ENCODE measurements around the gene RAB39A. TPM values are rescaled to one million over a fixed set of nuclear protein-coding genes. Genes with fewer than 3 reads are reported as not detected.

RAB39A gene
- total RNA-seq, 1 donor from 2014 or later: 2.3 TPM

DNA sequence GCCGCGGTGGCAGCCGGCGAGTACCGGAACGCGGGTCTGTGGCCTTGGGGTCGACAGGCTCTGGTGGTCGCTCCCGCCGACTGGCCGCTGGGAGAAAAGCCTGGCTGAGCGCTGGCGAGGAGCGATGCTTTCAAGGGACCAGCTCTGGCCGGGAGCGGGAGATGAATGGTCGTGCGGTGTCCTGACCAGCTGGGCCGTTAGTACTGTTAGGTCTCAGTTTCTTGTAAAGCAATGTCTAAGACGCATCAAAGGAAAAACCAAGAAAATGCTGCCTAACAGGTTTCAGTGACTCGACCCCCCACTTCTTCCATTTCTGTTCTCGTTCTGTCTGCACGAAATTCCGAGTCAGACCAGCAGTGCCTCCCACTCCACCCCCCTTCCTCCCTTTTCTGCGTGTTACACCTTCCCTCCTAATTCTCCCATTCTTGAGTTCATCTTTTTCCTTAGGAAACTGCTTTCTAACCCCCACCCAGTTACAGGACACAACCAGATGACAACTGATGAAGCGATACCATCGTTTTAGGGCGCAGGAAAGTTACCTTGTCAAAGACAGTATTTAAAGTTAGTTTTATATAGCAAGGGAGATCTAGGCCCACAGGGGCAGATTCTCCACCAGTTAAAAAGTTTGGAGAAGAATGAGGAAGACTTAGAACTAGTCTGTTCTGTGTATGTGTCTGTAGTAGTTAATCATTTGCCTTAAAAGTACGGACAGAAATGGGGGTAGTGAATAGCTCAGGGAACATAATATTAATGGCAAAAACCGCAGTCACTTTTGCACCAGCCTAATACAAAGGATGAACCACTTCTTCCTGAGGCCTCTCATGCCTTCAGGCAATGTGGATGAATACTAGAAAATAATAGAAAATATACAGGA, 81.5 kb downstream of the RAB39A start:
- ATAC-seq (peak; percentile 29), DNase-seq (ENCODE audit: low spot score) (no peak)
- intact Hi-C loops (cut with DNase I): no loop called here

DNA sequence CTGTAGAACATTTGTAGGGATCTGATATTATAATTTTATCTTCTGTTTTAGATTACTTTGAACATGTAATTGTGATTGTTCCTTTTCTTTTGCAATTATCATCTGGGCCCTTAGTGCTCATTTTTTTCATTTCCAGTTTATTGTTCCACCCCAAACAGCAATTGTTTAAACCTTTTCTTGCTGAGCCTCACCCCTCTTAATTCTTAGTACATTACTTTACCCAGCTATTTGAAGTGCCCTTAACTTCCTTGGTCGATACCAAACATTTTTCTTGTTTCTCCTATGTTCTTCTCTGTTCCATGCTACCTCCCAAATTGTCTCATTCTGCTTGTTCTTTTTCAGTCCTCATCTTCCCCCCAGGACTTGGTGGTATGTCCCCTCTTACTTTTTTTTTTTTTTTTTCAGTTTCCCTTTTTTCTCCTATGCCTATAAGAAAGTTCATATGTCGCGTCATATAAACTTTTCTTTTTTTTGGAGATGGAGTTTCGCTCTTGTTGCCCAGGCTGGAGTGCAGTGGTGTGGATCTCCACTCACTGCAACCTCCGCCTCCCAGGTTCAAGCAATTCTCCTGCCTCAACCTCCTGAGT, 84.0 kb downstream of the RAB39A start:
- DNase-seq (ENCODE audit: low spot score): no peak
- ATAC-seq: no peak
- intact Hi-C loops (cut with DNase I): no loop called here

Other genes starting within 250 kb of the RAB39A start
- not detected for gene SLN, start 216.4 kb upstream of the RAB39A start, total RNA-seq
- gene SLC35F2, start 69.7 kb upstream of the RAB39A start, total RNA-seq: 4.2 TPM
- 41.5 TPM for gene CUL5, start 80.5 kb downstream of the RAB39A start, total RNA-seq
- gene ACAT1, start 193.1 kb downstream of the RAB39A start, total RNA-seq: 72.5 TPM

All from sciatic nerve (tissue), 2 donors.